Mononuclear cell (primary cell): ENCODE measurements around the gene PYGO1. TPM values are rescaled to one million over a fixed set of nuclear protein-coding genes. Genes with fewer than 3 reads are reported as not detected.
A peak's percentile ranks its signal among the peaks of the same experiment; 100 is the strongest.
"Not testable (repeated sequence)": the region's sequence is repeated elsewhere in the genome, so short reads cannot be mapped to it uniquely, and the experiment has no call there.

ENCODE experiments used
- H3K27me3 ChIP-seq: 2 replicates; pipeline ENCODE4 v1.6.0; 2011; ENCODE audit warnings: low read length, control low read depth; ENCODE audit not compliant: insufficient read depth
- H3K4me1 ChIP-seq: 2 replicates; pipeline ENCODE4 v1.5.1; 2011; ENCODE audit warnings: mild to moderate bottlenecking, low read length, control low read depth; ENCODE audit not compliant: insufficient read depth
- H3K4me3 ChIP-seq: 2 replicates; pipeline ENCODE4 v1.5.1; 2011; ENCODE audit warnings: mild to moderate bottlenecking, low read length, moderate library complexity
- H3K9me3 ChIP-seq: 2 replicates; pipeline ENCODE4 v1.5.1; 2011; ENCODE audit warnings: low read depth, mild to moderate bottlenecking, control low read depth, low read length
- total RNA-seq: library from RNA; depleted of rRNA; stranded (reverse); fragments of >200 nt; gene quantifications from one replicate; pipeline ENCODE4 v1.2.3, GENCODE V29; 2012

The PYGO1 gene
- total RNA-seq, 1 donor = under 0.01 TPM

- no peaks in the 10 kb centered on the region for H3K27me3 ChIP-seq
- H3K4me1 ChIP-seq = peaks cover 22% of the 10 kb centered on the region
- H3K4me3 ChIP-seq = no peak overlapping the region
- no peaks in the 10 kb centered on the region for H3K9me3 ChIP-seq
Observed at GRCh38 chr15:55499151-55499550, 89.0 kb downstream of the PYGO1 start.

- Histone ChIP-seq H3K4me3 (peak overlapping the region; percentile 57), H3K4me1 (peaks cover 27% of the 10 kb centered on the region)
- H3K9me3 ChIP-seq, H3K27me3 ChIP-seq: not testable (repeated sequence)
Observed at GRCh38 chr15:55498109-55498938, 89.8 kb downstream of the PYGO1 start.

- Histone ChIP-seq H3K4me3 (no peak overlapping the region), H3K9me3 (no peaks in the 10 kb centered on the region), H3K4me1 (peaks cover 28% of the 10 kb centered on the region), H3K27me3 (no peaks in the 10 kb centered on the region)
Observed at GRCh38 chr15:55496716-55497115, 91.4 kb downstream of the PYGO1 start.

- Histone ChIP-seq H3K27me3 (no peaks in the 10 kb centered on the region), H3K4me1 (peaks cover 28% of the 10 kb centered on the region), H3K9me3 (no peaks in the 10 kb centered on the region), H3K4me3 (no peak overlapping the region)
Observed at GRCh38 chr15:55494931-55495330, 93.2 kb downstream of the PYGO1 start.

GRCh38 chr15:55488952-55489600 is 99.1 kb downstream of the PYGO1 start:
- not testable (repeated sequence) for H3K4me1 ChIP-seq, H3K4me3 ChIP-seq, H3K27me3 ChIP-seq, H3K9me3 ChIP-seq

Other genes with a start within 250 kb of the PYGO1 start
- 34.3 TPM for gene CCPG1, start 180.0 kb downstream of the PYGO1 start, total RNA-seq
- 0.31 TPM for gene PIERCE2, start 179.8 kb downstream of the PYGO1 start, total RNA-seq
- not detected for gene DNAAF4, start 80.1 kb downstream of the PYGO1 start, total RNA-seq
- gene PRTG, start 154.8 kb upstream of the PYGO1 start, total RNA-seq = under 0.01 TPM